Tibial nerve (tissue), 3 donors: Measurements from ENCODE around the gene CHSY3.

ENCODE experiments used
- POLR2A ChIP-seq, 2 donors: fragments of 450-650 bp; IDR thresholded peaks; one replicate each; pipeline ENCODE4 v1.6.1; 2017; ENCODE audit warnings: antibody characterized with exemption in 2 of 2, mild to moderate bottlenecking in 2 of 2, moderate library complexity in 2 of 2
- TF ChIP-seq, protein P1 (sequence below), 5 experiments: fragments of 200-600 bp in 3 of 5; fragments of 450-650 bp in 2 of 5; sonication (generic) in 3 of 5; IDR thresholded peaks; one replicate each; pipeline ENCODE4 v1.5.1; 2016 to 2019; ENCODE audit warnings: antibody characterized with exemption in 5 of 5, mild to moderate bottlenecking in 3 of 5, moderate library complexity in 2 of 5

DNA sequence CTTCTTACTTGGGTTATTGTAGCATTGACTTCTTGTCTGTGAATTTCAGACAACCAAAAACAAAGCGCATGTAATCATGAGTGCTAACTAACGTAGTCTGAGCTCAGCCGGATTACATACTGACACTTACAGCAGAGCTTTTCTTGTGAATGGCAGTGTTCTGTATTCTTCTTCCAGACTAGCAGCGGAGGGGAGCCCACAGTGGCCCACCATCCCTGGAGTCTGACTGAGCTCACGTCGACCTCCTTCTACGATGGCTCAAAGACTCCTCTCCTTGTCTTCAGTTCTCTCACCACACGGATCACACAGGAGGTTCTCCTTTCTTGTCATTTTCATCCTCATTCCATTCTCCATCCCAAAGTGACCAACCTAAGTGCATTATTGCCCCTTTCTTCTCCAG is 211.4 kb downstream of the CHSY3 start:
- no peak for TF ChIP-seq POLR2A (IDR thresholded peaks at IDR 0.05)
- TF ChIP-seq, protein P1, sequence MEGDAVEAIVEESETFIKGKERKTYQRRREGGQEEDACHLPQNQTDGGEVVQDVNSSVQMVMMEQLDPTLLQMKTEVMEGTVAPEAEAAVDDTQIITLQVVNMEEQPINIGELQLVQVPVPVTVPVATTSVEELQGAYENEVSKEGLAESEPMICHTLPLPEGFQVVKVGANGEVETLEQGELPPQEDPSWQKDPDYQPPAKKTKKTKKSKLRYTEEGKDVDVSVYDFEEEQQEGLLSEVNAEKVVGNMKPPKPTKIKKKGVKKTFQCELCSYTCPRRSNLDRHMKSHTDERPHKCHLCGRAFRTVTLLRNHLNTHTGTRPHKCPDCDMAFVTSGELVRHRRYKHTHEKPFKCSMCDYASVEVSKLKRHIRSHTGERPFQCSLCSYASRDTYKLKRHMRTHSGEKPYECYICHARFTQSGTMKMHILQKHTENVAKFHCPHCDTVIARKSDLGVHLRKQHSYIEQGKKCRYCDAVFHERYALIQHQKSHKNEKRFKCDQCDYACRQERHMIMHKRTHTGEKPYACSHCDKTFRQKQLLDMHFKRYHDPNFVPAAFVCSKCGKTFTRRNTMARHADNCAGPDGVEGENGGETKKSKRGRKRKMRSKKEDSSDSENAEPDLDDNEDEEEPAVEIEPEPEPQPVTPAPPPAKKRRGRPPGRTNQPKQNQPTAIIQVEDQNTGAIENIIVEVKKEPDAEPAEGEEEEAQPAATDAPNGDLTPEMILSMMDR (IDR thresholded peaks at IDR 0.05): no peak
